ENCODE measurements around the gene NUDT6.
"Not testable (repeated sequence)": the region's sequence is repeated elsewhere in the genome, so short reads cannot be mapped to it uniquely, and the experiment has no call there.

NUDT6 gene

DNA sequence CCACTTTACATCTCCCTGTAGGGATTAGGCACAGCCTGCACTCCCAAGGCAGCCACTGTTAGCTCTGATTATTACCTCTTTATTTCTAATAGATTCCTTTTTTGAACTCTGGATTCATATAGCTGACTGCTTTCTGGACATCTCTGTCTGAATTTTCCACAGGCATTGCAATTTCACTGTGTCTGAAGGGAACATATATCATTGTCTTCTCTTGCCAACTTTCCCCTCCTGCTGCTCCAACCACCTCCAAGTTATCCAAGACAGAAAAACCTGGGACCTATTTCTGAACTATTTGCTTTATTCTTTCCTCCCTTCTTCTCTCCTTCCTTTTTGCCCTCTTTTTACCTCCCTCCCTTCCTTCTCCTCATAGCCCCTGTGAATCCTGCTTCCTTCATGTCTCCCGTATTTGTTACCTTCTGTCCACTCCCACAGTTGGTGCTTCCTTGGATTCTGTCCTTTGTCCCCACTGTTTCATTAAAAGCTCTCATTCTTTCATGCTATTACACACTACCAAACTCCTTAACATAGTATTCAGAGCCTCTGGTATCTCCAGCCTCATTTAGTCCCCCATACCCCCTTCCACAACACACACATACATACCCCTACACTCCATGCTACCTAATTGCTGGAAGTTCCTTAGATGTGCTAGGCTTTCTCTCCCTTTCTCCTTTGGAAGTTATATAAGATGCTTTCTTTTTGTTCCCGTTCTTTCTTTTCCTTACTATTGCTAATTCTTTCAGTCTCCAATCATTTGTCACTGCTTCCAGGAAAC is 61.0 kb downstream of the NUDT6 start:
- H3K36me3 ChIP-seq (ENCODE audit: control insufficient read depth, insufficient read depth, low read length) = no peaks in the 10 kb centered on the region
- H3K4me1 ChIP-seq (ENCODE audit: control insufficient read depth, insufficient read depth, low read length, poor library complexity, severe bottlenecking) = no peaks in the 10 kb centered on the region
- no peaks in the 10 kb centered on the region for H3K9me3 ChIP-seq (ENCODE audit: control insufficient read depth, low read length)
- H3K4me3 ChIP-seq (ENCODE audit: insufficient read depth, low read depth, low read length, poor library complexity, severe bottlenecking) = no peak overlapping the region
- DNase-seq = no peak
- peaks cover 4% of the 10 kb centered on the region for H3K27me3 ChIP-seq (replicated peaks; ENCODE audit: control insufficient read depth, insufficient read depth, low read length, poor library complexity, severe bottlenecking)
- no peak overlapping the region for H3K27ac ChIP-seq (ENCODE audit: insufficient read depth, low read length, poor library complexity, severe bottlenecking)

DNA sequence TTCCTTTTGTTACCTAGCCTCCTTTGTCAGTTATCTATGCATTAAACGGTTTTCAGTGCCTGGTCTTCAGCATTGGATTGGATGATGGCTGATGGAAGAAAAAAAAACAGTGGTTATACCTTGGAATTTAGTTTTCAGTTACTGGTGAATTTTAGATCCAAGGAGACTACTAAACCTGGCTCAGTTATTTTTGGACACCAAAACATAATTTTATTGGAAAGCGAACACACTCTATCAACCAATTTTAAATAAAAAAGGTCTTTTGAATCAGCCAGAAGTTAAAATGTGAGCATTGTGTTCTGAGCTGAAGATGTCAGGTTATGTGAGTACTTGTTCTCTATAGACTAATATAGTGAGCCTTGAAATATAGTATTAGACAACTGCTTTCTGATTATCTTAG is 63.7 kb downstream of the NUDT6 start:
- Histone ChIP-seq H3K4me1 (ENCODE audit: control insufficient read depth, insufficient read depth, low read length, poor library complexity, severe bottlenecking) (no peaks in the 10 kb centered on the region), H3K9me3 (ENCODE audit: control insufficient read depth, low read length) (no peaks in the 10 kb centered on the region), H3K36me3 (ENCODE audit: control insufficient read depth, insufficient read depth, low read length) (no peaks in the 10 kb centered on the region), H3K27ac (ENCODE audit: insufficient read depth, low read length, poor library complexity, severe bottlenecking) (no peak overlapping the region), H3K27me3 (replicated peaks; ENCODE audit: control insufficient read depth, insufficient read depth, low read length, poor library complexity, severe bottlenecking) (peaks cover 4% of the 10 kb centered on the region), H3K4me3 (ENCODE audit: insufficient read depth, low read depth, low read length, poor library complexity, severe bottlenecking) (no peak overlapping the region)
- no peak for DNase-seq

DNA sequence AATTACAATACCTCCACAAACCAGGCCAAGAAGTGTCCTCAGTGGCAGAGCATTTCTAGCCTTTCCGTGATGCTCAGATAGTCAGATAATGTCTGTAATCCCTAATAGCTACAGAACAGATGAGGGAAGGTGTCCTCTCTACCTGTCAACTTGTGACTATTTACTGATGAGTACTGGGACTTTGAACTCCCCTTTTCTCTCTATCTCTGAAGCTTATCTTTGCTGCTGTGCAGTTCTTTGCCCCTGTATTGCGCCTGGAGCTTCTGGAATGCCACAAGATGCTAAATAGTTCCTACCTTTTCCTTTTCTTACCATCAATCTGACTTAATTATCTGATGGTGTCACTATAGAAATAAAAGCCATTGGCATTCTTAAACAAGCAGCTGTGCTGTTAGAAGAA is 65.2 kb downstream of the NUDT6 start:
- Histone ChIP-seq H3K27me3 (replicated peaks; ENCODE audit: control insufficient read depth, insufficient read depth, low read length, poor library complexity, severe bottlenecking) (peaks cover 4% of the 10 kb centered on the region), H3K9me3 (ENCODE audit: control insufficient read depth, low read length) (no peaks in the 10 kb centered on the region), H3K4me3 (ENCODE audit: insufficient read depth, low read depth, low read length, poor library complexity, severe bottlenecking) (no peak overlapping the region), H3K4me1 (ENCODE audit: control insufficient read depth, insufficient read depth, low read length, poor library complexity, severe bottlenecking) (no peaks in the 10 kb centered on the region), H3K27ac (ENCODE audit: insufficient read depth, low read length, poor library complexity, severe bottlenecking) (no peak overlapping the region), H3K36me3 (ENCODE audit: control insufficient read depth, insufficient read depth, low read length) (no peaks in the 10 kb centered on the region)
- no peak for DNase-seq

DNA sequence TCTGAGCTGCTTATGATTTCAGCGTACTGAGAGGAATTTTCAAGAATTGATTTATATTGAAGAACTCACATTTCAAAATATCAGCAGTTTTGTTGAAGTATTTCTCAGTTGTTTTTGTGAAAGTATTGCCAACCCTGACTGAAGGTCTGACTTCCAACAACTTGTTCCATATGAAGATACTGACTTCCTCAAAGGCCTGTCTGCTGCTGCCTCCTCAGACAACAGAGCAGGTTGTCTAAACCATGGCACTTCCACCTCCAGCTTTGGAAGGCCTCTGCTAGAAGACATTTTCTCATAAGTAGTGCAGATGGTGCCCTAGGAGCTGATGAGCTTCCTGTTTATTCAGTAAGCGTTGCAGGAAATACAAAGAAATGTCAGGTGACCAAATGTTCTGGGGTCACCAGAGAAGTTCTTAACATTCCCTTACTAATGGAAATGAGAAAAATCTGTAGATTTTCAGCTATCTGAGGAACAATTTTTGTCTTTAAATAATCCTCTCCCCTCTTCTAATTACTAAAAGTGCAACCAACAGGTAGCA is 67.0 kb downstream of the NUDT6 start:
- H3K4me1 ChIP-seq (ENCODE audit: control insufficient read depth, insufficient read depth, low read length, poor library complexity, severe bottlenecking) = no peaks in the 10 kb centered on the region
- DNase-seq = no peak
- H3K27me3 ChIP-seq (replicated peaks; ENCODE audit: control insufficient read depth, insufficient read depth, low read length, poor library complexity, severe bottlenecking) = no peaks in the 10 kb centered on the region
- H3K36me3 ChIP-seq (ENCODE audit: control insufficient read depth, insufficient read depth, low read length) = no peaks in the 10 kb centered on the region
- no peaks in the 10 kb centered on the region for H3K9me3 ChIP-seq (ENCODE audit: control insufficient read depth, low read length)
- H3K4me3 ChIP-seq (ENCODE audit: insufficient read depth, low read depth, low read length, poor library complexity, severe bottlenecking) = no peak overlapping the region
- H3K27ac ChIP-seq (ENCODE audit: insufficient read depth, low read length, poor library complexity, severe bottlenecking) = no peak overlapping the region

DNA sequence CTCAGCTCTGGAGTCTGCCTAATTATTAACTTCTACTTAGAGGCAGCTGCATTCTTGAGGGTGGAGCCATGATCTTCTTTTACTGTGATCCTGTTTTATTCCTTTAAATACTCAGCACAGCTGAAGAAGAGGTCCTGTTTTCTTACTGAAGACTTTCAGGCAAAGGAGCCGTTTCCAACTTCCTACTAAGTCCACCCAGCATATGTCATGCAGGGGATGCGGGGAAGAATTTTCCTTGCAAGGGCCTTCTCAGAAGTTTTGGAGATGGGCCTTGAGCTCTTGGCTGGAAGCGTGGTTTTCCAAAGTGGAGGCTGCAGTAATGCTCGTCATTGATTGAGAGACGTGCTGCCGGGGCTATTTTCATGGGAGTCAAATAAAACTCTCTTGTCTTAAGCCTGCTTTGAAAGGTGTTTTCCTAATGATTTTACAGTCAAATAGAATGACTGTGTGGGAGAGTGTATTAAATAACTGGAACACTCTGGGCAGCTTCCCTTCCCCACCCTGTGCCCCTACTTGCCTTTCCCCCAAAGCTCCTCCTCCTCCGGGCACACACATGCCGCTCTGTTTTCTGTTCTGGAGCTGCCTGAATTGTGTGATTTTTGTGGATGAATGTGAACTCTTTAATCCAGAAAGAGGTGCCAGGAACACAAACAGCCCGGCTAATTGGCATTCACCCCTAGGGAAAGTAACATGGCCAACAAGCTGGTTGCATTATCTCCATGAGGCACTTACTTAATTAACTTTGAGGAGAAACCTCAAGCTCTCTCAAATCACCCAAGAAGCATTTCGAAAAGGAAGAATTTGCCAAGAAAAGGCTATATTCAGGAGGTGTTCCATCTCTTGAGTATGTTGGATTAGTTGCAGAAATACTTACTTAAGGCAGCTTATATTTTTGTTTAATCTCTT is 67.7 kb downstream of the NUDT6 start:
- Histone ChIP-seq H3K27ac (ENCODE audit: insufficient read depth, low read length, poor library complexity, severe bottlenecking) (no peak overlapping the region), H3K36me3 (ENCODE audit: control insufficient read depth, insufficient read depth, low read length) (no peaks in the 10 kb centered on the region), H3K4me3 (ENCODE audit: insufficient read depth, low read depth, low read length, poor library complexity, severe bottlenecking) (no peak overlapping the region), H3K9me3 (ENCODE audit: control insufficient read depth, low read length) (no peaks in the 10 kb centered on the region), H3K4me1 (ENCODE audit: control insufficient read depth, insufficient read depth, low read length, poor library complexity, severe bottlenecking) (no peaks in the 10 kb centered on the region), H3K27me3 (replicated peaks; ENCODE audit: control insufficient read depth, insufficient read depth, low read length, poor library complexity, severe bottlenecking) (no peaks in the 10 kb centered on the region)
- DNase-seq = no peak

DNA sequence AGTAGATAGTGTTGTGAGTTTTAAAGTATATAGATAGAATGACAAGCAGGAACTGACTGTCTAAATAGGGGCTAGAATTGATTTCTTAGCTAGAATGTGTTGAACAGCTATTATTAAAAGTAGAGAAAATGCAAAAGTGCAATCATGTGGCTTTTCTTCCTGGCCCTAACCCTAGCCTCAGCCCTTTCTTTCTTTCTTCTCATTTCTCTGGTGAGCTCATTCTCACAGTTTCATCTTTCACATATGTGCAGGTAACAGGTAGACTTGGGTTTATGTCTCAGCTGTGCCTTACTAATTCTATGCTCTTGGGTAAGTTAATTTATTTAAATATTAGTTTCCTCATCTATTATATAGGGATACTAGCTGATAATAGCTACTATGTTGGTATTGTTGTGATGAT is 70.8 kb downstream of the NUDT6 start:
- no peak for DNase-seq
- Histone ChIP-seq H3K27ac (ENCODE audit: insufficient read depth, low read length, poor library complexity, severe bottlenecking) (no peak overlapping the region), H3K4me1 (ENCODE audit: control insufficient read depth, insufficient read depth, low read length, poor library complexity, severe bottlenecking) (no peaks in the 10 kb centered on the region), H3K27me3 (replicated peaks; ENCODE audit: control insufficient read depth, insufficient read depth, low read length, poor library complexity, severe bottlenecking) (no peaks in the 10 kb centered on the region), H3K4me3 (ENCODE audit: insufficient read depth, low read depth, low read length, poor library complexity, severe bottlenecking) (no peak overlapping the region), H3K36me3 (ENCODE audit: control insufficient read depth, insufficient read depth, low read length) (no peaks in the 10 kb centered on the region), H3K9me3 (ENCODE audit: control insufficient read depth, low read length) (no peaks in the 10 kb centered on the region)

DNA sequence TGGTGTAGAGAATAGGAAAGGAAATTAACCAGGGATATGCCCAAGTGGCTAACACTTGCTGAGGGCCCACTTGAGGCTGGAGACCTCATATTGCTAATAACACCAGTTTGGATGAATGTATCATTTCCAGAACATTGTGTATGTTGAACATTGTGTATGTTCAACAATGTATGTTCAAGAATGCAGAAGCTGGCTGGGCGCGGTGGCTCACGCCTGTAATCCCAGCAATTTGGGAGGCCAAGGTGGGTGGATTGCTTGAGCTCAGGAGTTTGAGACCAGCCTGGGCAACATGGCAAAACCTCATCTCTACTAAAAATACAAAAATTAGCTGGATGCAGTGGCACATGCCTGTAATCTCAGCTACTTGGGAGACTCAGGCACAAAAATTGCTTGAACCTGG is 72.6 kb downstream of the NUDT6 start:
- H3K9me3 ChIP-seq (ENCODE audit: control insufficient read depth, low read length); H3K27me3 ChIP-seq (replicated peaks; ENCODE audit: control insufficient read depth, insufficient read depth, low read length, poor library complexity, severe bottlenecking); H3K36me3 ChIP-seq (ENCODE audit: control insufficient read depth, insufficient read depth, low read length); H3K4me1 ChIP-seq (ENCODE audit: control insufficient read depth, insufficient read depth, low read length, poor library complexity, severe bottlenecking); H3K27ac ChIP-seq (ENCODE audit: insufficient read depth, low read length, poor library complexity, severe bottlenecking); DNase-seq; H3K4me3 ChIP-seq (ENCODE audit: insufficient read depth, low read depth, low read length, poor library complexity, severe bottlenecking): not testable (repeated sequence)

DNA sequence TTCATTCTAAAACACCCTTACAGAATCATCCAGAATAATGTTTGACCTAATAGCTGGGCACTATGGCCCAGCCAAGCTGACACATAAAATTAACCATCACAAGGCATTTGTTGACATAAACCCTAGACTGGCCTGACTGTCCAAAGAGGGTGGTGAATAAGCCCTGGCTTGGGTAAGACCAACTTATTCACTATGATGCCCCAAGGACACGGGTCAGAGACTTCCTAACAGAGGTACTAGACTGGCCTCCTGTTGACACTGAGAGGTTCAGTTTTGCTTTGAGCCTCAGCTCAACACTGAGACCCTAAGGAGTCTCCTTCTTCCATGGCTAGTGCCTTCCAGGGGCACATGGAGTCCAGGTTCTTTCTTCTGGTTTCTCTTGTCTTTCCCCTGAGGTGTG is 74.5 kb downstream of the NUDT6 start:
- H3K27me3 ChIP-seq (replicated peaks; ENCODE audit: control insufficient read depth, insufficient read depth, low read length, poor library complexity, severe bottlenecking) = no peaks in the 10 kb centered on the region
- no peaks in the 10 kb centered on the region for H3K9me3 ChIP-seq (ENCODE audit: control insufficient read depth, low read length)
- H3K4me3 ChIP-seq (ENCODE audit: insufficient read depth, low read depth, low read length, poor library complexity, severe bottlenecking) = no peak overlapping the region
- no peak overlapping the region for H3K27ac ChIP-seq (ENCODE audit: insufficient read depth, low read length, poor library complexity, severe bottlenecking)
- no peaks in the 10 kb centered on the region for H3K4me1 ChIP-seq (ENCODE audit: control insufficient read depth, insufficient read depth, low read length, poor library complexity, severe bottlenecking)
- no peak for DNase-seq
- no peaks in the 10 kb centered on the region for H3K36me3 ChIP-seq (ENCODE audit: control insufficient read depth, insufficient read depth, low read length)

DNA sequence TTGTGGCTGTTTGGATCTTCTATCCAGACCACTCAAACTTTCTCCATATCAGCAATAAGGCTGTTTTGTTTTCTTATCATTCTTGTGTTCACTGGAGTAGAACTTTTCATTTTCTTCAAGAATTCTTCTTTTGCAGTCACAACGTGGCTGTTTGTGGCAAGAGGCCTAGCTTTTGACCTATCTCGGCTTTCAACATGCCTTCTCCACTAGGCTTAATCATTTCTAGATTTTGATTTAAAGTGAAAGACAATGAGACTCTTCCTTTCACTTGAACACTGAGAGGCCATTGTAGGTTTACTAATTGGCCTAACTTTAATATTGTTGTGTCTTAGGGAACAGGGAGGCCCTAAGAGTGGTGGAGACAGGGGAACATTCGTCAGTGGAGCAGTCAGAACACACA is 76.6 kb downstream of the NUDT6 start:
- H3K4me1 ChIP-seq (ENCODE audit: control insufficient read depth, insufficient read depth, low read length, poor library complexity, severe bottlenecking) = no peaks in the 10 kb centered on the region
- no peak for DNase-seq

DNA sequence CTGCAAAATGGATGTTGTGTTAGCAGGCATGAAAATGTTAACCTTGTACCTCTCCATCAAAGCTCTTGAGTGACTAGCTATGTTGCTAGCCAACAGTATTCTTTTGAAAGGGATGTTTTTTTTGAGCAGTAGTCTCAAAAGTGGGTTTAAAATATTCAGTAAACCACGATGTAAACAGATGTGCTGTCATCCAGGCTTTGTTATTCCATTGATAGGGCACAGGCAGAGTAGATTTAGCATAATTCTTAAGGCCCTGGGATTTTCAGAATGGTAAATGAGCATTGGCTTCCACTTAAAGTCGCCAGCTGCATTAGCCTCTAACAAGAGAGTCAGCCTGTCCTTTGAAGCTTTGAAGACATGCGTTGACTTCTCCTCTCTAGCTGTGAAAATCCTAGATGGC is 77.3 kb downstream of the NUDT6 start:
- no peaks in the 10 kb centered on the region for H3K4me1 ChIP-seq (ENCODE audit: control insufficient read depth, insufficient read depth, low read length, poor library complexity, severe bottlenecking)
- no peak for DNase-seq
- no peak overlapping the region for H3K4me3 ChIP-seq (ENCODE audit: insufficient read depth, low read depth, low read length, poor library complexity, severe bottlenecking)
- no peaks in the 10 kb centered on the region for H3K9me3 ChIP-seq (ENCODE audit: control insufficient read depth, low read length)
- no peak overlapping the region for H3K27ac ChIP-seq (ENCODE audit: insufficient read depth, low read length, poor library complexity, severe bottlenecking)
- no peaks in the 10 kb centered on the region for H3K27me3 ChIP-seq (replicated peaks; ENCODE audit: control insufficient read depth, insufficient read depth, low read length, poor library complexity, severe bottlenecking)
- H3K36me3 ChIP-seq (ENCODE audit: control insufficient read depth, insufficient read depth, low read length) = no peaks in the 10 kb centered on the region

More for the DNA sequence above, 76.6 kb downstream of the NUDT6 start:
- no peaks in the 10 kb centered on the region for H3K27me3 ChIP-seq (replicated peaks; ENCODE audit: control insufficient read depth, insufficient read depth, low read length, poor library complexity, severe bottlenecking)
- no peaks in the 10 kb centered on the region for H3K9me3 ChIP-seq (ENCODE audit: control insufficient read depth, low read length)
- no peak overlapping the region for H3K27ac ChIP-seq (ENCODE audit: insufficient read depth, low read length, poor library complexity, severe bottlenecking)
- H3K36me3 ChIP-seq (ENCODE audit: control insufficient read depth, insufficient read depth, low read length) = no peaks in the 10 kb centered on the region
- H3K4me3 ChIP-seq (ENCODE audit: insufficient read depth, low read depth, low read length, poor library complexity, severe bottlenecking) = no peak overlapping the region

Data from effector memory CD4-positive, alpha-beta T cell (primary cell).